ENCODE data around the gene LEFTY1.

DNA sequence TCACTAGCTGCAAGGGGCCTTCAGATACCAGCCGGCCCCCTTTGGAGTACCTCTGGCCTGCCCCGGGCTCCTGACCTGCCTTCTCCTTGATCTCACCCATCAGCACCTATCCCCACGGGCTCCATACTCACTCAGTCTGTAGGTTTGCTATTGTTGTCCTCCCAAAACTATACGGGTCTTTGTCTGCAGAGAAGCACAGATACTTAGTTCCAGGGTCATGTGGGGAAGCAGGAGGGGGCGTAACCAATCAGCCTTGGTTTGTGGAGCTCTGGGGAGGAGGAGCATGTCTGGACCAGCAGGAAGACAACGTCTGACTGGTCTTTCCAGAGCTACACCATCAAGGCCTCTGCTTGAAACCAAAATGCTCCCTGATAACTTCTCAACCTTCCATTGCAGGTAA lies 22.0 kb downstream of the LEFTY1 start:
- TF ChIP-seq, protein P1, sequence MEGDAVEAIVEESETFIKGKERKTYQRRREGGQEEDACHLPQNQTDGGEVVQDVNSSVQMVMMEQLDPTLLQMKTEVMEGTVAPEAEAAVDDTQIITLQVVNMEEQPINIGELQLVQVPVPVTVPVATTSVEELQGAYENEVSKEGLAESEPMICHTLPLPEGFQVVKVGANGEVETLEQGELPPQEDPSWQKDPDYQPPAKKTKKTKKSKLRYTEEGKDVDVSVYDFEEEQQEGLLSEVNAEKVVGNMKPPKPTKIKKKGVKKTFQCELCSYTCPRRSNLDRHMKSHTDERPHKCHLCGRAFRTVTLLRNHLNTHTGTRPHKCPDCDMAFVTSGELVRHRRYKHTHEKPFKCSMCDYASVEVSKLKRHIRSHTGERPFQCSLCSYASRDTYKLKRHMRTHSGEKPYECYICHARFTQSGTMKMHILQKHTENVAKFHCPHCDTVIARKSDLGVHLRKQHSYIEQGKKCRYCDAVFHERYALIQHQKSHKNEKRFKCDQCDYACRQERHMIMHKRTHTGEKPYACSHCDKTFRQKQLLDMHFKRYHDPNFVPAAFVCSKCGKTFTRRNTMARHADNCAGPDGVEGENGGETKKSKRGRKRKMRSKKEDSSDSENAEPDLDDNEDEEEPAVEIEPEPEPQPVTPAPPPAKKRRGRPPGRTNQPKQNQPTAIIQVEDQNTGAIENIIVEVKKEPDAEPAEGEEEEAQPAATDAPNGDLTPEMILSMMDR (IDR thresholded peaks at IDR 0.05) = no peak
- TF ChIP-seq POLR2A (IDR thresholded peaks at IDR 0.05) = no peak
- no peak for TF ChIP-seq POLR2AphosphoS5 (IDR thresholded peaks at IDR 0.05)
